ENCODE data around the gene RAP1GDS1.
A peak's percentile ranks its signal among the peaks of the same experiment; 100 is the strongest.
"Not testable (repeated sequence)": the region's sequence is repeated elsewhere in the genome, so short reads cannot be mapped to it uniquely, and the experiment has no call there.

The RAP1GDS1 gene

GRCh38 chr4:98260579-98261404, at the start of gene RAP1GDS1:
RAP1GDS1 (plus strand) TSS chr4:98261384; CDS start chr4:98261566, 182 bp downstream.
- DNase-seq: peak; percentile 90 to 91

DNA sequence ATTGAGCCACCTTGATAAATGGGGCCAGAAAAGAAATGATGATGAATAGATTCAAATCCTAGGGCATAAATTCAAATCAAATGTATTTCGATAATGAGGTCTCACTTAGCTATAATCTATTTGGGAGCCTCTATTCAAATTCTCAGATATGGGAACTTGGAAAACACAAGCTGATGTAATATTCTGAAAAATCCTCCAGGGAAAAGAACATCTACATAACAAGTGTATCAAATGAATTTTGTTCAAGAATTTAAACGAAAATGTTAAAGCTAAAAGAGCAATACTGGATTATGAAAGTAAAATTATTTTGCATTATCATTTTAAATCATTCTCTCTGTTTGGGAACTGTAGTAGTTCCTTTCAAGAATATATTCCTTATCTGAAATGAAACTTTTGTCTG, 38.9 kb upstream of the RAP1GDS1 start:
- no peak for DNase-seq

DNA sequence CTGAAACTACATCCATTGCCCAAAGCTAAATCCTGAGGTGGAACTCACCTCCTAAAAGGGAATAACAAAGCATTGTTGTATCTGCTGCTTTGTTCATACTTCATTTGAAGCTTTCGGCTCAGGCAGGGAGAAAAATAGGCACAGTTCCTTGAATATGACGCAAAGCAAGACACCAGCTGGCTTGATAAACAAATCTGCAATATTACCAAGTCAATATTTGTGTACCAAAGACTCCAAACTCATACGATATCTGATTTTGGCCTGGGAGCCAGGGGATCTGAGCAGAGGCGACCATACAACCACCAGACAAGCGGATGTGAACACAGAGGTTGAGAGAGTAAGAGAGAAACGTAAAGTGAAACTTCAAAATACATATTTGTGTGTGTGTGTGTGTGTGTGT, 34.8 kb upstream of the RAP1GDS1 start:
- no peak for DNase-seq

GRCh38 chr4:98230961-98231360, 30.2 kb upstream of the RAP1GDS1 start:
- no peak for DNase-seq

DNA sequence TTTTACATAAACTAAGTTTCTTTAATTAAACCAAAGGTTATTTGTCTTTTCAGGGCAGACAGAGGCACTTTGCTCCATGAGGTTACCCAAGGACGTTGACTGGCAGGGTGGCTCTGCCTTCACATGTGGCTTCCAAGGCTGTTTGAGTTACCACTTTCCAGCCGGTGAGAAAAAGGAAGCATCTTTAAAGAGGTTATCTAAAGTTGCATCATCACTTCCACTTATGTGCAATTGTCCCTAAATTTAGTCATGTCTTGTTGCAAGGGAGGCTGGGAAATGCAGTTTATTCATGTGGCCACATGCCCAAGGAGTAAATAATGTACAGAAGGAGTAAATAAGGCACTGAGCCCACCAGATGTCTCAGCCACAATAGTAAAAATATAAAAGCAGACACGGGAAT, 29.0 kb upstream of the RAP1GDS1 start:
- no peak for DNase-seq

GRCh38 chr4:98237204-98237603, 24.0 kb upstream of the RAP1GDS1 start:
- DNase-seq: no peak

GRCh38 chr4:98242063-98242462, 19.1 kb upstream of the RAP1GDS1 start:
- no peak for DNase-seq

- no peak for DNase-seq
Measured at GRCh38 chr4:98242538-98242937, 18.6 kb upstream of the RAP1GDS1 start.

- DNase-seq: no peak
Measured at GRCh38 chr4:98245226-98245625, 16.0 kb upstream of the RAP1GDS1 start.

GRCh38 chr4:98248934-98249333, 12.2 kb upstream of the RAP1GDS1 start:
- DNase-seq: no peak

DNA sequence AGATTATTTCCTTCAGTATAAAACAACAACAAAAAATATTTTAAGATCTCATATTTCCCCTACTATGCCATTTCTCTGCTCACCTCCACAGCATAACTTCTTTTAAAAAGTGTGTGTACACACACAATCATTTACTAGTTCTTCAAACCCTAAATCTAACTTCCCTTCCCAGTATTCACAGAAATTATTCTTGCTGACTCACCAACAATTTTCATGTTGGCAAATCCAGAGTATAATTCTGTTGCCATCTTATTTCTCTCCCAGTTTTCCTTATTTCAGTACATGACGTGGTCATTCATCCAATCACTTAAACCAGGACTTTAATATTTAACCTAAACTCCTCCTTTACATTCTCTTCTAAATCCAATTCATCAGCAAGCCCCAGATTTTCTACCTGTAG, 11.4 kb upstream of the RAP1GDS1 start:
- no peak for DNase-seq

DNA sequence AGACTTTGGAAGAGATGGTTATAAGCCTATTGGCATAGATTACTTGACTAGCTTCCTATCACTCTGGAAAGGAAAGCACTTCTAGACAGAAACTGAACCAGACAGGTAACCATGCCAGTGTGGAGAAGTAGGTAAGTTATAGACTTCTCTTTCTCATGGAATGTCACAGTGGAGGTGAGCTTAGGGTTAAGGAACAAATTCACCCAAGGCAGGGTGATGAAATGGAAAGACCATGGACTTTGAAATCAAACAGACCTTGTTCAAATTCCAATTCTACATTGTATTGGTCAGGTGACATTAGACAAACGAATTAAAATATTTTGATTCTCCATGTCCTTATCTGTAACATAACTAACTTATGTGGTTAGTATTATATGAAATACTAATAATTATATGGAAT, 7.7 kb upstream of the RAP1GDS1 start:
- no peak for DNase-seq

DNA sequence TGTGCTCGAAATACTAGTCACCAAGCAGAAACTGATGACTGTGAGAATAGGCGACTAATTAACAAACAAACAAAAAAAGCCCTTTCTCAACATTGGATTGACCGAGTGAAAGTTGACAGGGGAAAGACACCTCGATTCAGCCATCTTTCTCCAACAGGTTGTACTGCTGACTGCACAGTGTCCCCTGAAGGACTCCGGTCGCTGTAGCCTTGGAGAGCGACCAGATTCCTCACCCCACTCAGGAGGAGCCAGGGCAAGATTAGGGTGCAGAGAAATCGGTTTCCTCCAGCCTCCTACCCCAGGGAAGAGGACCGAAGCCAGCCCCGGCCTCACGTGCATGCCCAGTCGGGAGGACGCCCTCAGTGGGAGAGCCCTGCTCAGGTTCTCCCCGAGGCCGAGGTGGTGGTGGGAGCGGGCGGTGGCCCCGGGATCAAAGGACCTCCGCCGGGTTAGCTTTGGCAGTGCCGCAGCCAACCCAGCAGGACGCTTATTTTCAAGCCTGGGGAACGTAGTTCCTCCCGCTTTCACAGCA, 1.1 kb upstream of the RAP1GDS1 start:
- DNase-seq: peak in 1 of 2 experiments; percentile 54

DNA sequence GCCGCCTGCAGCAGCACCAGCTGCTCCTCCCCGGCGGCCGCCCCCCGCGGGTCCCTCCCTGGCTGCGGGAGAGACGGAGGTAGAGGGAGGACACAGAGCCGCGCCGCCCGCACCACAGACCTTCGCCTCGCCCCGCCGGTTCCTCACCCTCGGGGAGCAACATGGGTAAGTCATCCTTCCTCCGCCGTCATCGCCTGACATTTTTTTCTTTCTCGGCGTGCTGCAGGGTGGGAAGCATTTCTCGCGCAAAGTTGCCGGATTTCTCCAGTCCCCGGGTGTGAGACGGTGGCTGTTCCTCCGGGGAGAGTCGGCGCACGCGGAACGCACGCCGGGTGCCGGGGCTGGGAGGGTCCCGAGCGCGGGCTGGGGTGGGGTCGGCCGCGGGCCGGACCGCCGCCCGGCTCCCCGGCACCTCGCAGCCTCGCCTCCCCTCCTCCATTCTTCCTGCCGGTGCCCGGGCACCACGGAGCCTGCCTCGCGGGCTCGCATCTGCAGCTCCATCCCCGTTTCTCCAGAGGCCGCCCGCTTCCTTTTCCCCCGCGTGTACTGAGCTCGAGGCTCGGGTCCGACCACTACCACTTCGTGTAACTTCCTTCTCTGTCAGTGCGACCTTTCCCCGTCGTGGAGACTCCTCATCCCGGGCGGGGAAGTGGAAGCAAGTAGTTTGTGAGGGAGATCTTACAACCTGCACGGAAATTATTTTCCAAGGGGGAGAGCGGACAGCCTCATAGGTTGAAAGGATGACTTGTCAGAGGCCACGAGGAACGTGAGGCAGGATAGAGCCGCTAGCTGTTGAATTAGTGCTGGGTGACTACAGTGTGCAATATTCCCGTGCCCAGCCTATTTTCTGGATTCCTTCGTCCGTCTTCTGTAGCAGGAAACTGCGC, 464 bp downstream of the RAP1GDS1 start:
- DNase-seq: peak in 1 of 2 experiments; percentile 28

GRCh38 chr4:98262431-98262830, 1.2 kb downstream of the RAP1GDS1 start:
- DNase-seq: no peak

DNA sequence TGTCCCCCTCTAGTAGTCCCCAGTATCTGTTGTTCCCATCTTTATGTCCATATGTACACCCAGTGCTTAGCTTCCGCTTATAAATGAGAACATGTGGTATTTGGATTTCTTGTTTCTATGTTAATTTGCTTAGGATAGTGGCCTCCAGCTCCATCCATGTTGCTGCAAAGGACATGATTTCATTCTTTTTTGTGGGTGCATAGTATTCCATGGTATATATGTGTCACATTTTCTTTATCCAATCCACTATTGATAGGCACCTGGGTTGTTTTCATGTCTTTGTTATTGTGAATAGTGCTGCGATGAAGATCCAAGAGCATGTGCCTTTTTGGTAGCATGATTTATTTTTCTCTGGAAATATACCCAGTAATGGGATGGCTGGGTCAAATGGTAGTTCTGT, 6.3 kb downstream of the RAP1GDS1 start:
- DNase-seq: no peak

DNA sequence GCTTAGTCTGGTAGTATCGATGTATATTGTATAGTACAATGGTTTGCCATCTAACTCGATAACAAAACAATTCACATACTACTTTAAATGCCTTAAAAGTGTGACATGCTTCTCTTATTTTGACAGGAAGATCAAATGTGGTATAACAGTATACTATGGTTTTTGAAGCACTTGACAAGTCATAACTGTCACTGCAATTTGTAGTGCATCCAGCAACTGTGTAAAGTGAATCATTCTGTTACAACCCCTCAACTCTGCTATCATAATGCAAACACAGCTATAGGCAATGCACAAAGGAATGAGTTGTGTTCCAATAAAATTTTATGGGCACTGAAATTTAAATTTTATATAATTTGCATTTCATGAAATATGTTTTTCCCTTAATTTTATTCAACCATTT, 14.0 kb downstream of the RAP1GDS1 start:
- DNase-seq: no peak

- DNase-seq: no peak
Measured at GRCh38 chr4:98283219-98284189, 22.3 kb downstream of the RAP1GDS1 start.

DNA sequence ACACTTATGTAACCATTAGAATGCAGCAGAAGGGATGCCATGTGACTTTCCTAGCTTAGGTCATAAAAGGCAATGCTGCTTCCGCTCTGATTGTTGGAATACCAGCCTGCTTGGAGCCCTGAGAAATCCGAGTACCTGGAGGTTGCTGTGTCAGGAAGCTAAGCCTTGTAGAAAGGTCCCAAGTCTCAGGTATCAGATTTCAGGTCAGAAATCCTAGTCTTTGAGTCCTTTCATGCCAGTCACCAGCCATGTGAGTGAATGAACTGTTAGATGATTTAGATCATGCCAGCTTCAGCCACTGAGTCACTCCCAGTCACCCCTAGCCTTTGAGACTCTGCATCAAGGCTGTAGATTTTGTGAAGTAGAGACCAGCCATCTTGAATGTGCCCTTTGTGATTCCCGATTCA, 23.5 kb downstream of the RAP1GDS1 start:
- DNase-seq: no peak

- no peak for DNase-seq
Measured at GRCh38 chr4:98285676-98286075, 24.5 kb downstream of the RAP1GDS1 start.

DNA sequence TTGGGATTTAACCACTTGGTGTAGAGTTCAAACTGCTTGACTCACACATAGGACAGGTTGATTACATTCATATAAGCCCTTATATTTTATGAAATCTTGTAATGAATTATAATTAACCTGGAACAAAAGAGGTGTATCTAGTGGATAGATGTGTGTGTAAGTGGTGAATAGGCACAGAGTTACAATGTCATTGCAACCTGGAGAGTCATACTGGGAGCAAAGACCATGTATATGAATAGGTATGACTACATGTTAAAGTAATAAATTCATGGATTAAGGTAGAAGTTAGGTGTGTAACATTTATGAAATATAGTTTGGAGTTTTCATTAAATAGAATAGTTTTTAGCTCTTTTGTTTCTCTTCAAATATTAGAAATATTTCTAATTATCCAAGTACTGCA, 26.1 kb downstream of the RAP1GDS1 start:
- DNase-seq: no peak

DNA sequence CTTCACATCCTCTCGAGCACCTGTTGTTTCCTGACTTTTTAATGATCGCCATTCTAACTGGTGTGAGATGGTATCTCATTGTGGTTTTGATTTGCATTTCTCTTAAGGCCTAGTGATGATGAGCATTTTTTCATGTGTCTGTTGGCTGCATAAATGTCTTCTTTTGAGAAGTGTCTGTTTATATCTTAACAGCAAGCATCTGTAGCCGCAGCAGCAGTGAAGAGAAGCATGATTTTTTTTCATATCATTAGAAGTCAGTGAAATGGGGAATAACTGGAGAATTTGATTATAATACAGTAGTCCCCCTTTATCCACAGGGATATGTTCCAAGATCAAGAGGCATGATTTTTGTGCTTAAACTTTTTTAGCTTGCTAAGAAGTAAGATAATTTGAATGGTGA, 27.5 kb downstream of the RAP1GDS1 start:
- DNase-seq: not testable (repeated sequence)

All from NCI-H2081 (cell line).